ENCODE data around the gene MPL.
A peak's percentile ranks its signal among the peaks of the same experiment; 100 is the strongest.

MPL gene

GRCh38 chr1:43351421-43352350, 14.1 kb downstream of the MPL start:
- H3K27ac ChIP-seq, result peak overlapping the region; percentile 22; the same call in 1 of the 2 replicates
- no peak for TF ChIP-seq CTCF (conservative IDR thresholded peaks at IDR 0.05; ENCODE audit: low read depth)
- no peak for DNase-seq (ENCODE audit: low spot score)
- ChIA-PET POLR2A (ENCODE audit: low non-redundant PET) (no interaction called here), CTCF (interaction anchor here (0.6 kb wide), 1 partner anchor 82 kb away, joined by 3 read pairs; the partner anchor contains the start of gene TMEM125)

GRCh38 chr1:43352351-43352705, 14.7 kb downstream of the MPL start:
- POLR2A ChIA-PET (ENCODE audit: low non-redundant PET), result no interaction called here
- DNase-seq (ENCODE audit: low spot score), result no peak
- TF ChIP-seq CTCF (conservative IDR thresholded peaks at IDR 0.05; ENCODE audit: low read depth), result no peak

GRCh38 chr1:43352881-43353280, 15.3 kb downstream of the MPL start:
- H3K27ac ChIP-seq, result no peak overlapping the region
- POLR2A ChIA-PET (ENCODE audit: low non-redundant PET), result interaction anchor here (0.6 to 0.7 kb wide), 2 partner anchors 29 to 37 kb away, joined by 3 to 5 read pairs; no protein-coding TSS in a partner anchor
- DNase-seq (ENCODE audit: low spot score), result no peak
- CTCF ChIA-PET, result interaction anchor here (0.7 kb wide), 1 partner anchor 505 kb away, joined by 4 read pairs; no protein-coding TSS in a partner anchor
- no peak for TF ChIP-seq CTCF (conservative IDR thresholded peaks at IDR 0.05; ENCODE audit: low read depth)

More at GRCh38 chr1:43352351-43352705, 14.7 kb downstream of the MPL start:
- peak overlapping the region; percentile 22; the same call in 1 of the 2 replicates for H3K27ac ChIP-seq
- CTCF ChIA-PET, result interaction anchor here (0.6 to 0.7 kb wide), 2 partner anchors 82 to 506 kb away, joined by 3 to 4 read pairs; partner anchors contain the start of gene TMEM125

GRCh38 chr1:43354471-43354870, 16.9 kb downstream of the MPL start:
- no peak for TF ChIP-seq CTCF (conservative IDR thresholded peaks at IDR 0.05; ENCODE audit: low read depth)
- ChIA-PET POLR2A (ENCODE audit: low non-redundant PET) (no interaction called here), CTCF (interaction anchor here (0.6 to 1.6 kb wide), 2 partner anchors 22 to 127 kb away, joined by 5 to 6 read pairs; no protein-coding TSS in a partner anchor)
- H3K27ac ChIP-seq, result no peak overlapping the region
- DNase-seq (ENCODE audit: low spot score), result no peak

GRCh38 chr1:43354936-43355335, 17.3 kb downstream of the MPL start:
- POLR2A ChIA-PET (ENCODE audit: low non-redundant PET), result interaction anchor here (0.6 kb wide), 1 partner anchor 79 kb away, joined by 4 read pairs; no protein-coding TSS in a partner anchor
- CTCF ChIA-PET, result interaction anchor here (1.6 kb wide), 1 partner anchor 128 kb away, joined by 6 read pairs; no protein-coding TSS in a partner anchor
- TF ChIP-seq CTCF (conservative IDR thresholded peaks at IDR 0.05; ENCODE audit: low read depth), result no peak
- H3K27ac ChIP-seq, result no peak overlapping the region
- DNase-seq (ENCODE audit: low spot score), result no peak

GRCh38 chr1:43357251-43357650, 19.6 kb downstream of the MPL start:
- ChIA-PET POLR2A (ENCODE audit: low non-redundant PET) (no interaction called here), CTCF (interaction anchor here (2.0 kb wide), 1 partner anchor 130 kb away, joined by 9 read pairs; no protein-coding TSS in a partner anchor)
- H3K27ac ChIP-seq, result peak overlapping the region; percentile 94
- no peak for TF ChIP-seq CTCF (conservative IDR thresholded peaks at IDR 0.05; ENCODE audit: low read depth)
- no peak for DNase-seq (ENCODE audit: low spot score)
